B cell (primary cell): ENCODE data around the gene MYCN. TPM values are rescaled to one million over a fixed set of nuclear protein-coding genes. Genes with fewer than 3 reads are reported as not detected.

Experiments used
- ATAC-seq: fragments of 200-7000 bp; cut with Tn5 transposase; one replicate; pipeline ENCODE4 v1.10.0; 2021; ENCODE audit warnings: low read depth, mild to moderate bottlenecking, moderate number of reproducible peaks, moderate library complexity
- CTCF ChIA-PET: fragments of 350-600 bp; sonication (Branson Sonifier 250); formaldehyde crosslinking; loops from one replicate; lab custom pipeline; 2021; ENCODE audit warnings: antibody characterized with exemption, inconsistent platforms; lab: Charles Lee
- POLR2A ChIA-PET: fragments of 350-600 bp; sonication (Branson Sonifier 250); formaldehyde crosslinking; loops from one replicate; lab custom pipeline; 2021; ENCODE audit warnings: antibody characterized with exemption; lab: Charles Lee
- DNase-seq: peaks from one replicate; pipeline ENCODE4 v3.0.0; 2013
- H2AFZ ChIP-seq: 2 replicates; pipeline ENCODE4 v1.6.1; 2012; ENCODE audit warnings: mild to moderate bottlenecking, low read depth, low read length; ENCODE audit not compliant: insufficient read depth, poor library complexity, severe bottlenecking
- H3K27ac ChIP-seq, 2 donors: 1 replicate in 1 of 2; 2 replicates in 1 of 2; pipeline ENCODE4 v1.5.1; 2012 to 2013; ENCODE audit warnings: low read length in 2 of 2, mild to moderate bottlenecking in 2 of 2, moderate library complexity in 1 of 2
- H3K27me3 ChIP-seq, 4 experiments: fragments of 200-600 bp in 1 of 4; sonication (generic) in 1 of 4; replicated peaks in 1 of 4; 1 replicate in 2 of 4; 2 replicates in 2 of 4; pipeline versions ENCODE4 v1.6.1 to v1.7.0; 2013 to 2016; ENCODE audit warnings: low read length in 3 of 4, mild to moderate bottlenecking in 2 of 4, mixed read lengths in 1 of 4, moderate library complexity in 1 of 4; ENCODE audit not compliant: insufficient read depth in 4 of 4, control insufficient read depth in 3 of 4; ENCODE audit errors: control extremely low read depth in 1 of 4
- H3K36me3 ChIP-seq, 2 experiments: replicated peaks in 1 of 2; 1 replicate in 1 of 2; 2 replicates in 1 of 2; pipeline versions ENCODE4 v1.6.1 to v1.7.1; 2013; ENCODE audit warnings: low read length in 1 of 2; ENCODE audit not compliant: insufficient read depth in 2 of 2, control insufficient read depth in 1 of 2; ENCODE audit errors: control extremely low read depth in 1 of 2, extremely low read depth in 1 of 2
- H3K4me1 ChIP-seq, 2 donors: fragments of 200-600 bp in 1 of 2; sonication (generic) in 1 of 2; 1 replicate in 1 of 2; 2 replicates in 1 of 2; pipeline versions ENCODE4 v1.5.1 to v1.6.1; 2013 to 2017; ENCODE audit warnings: low read length in 2 of 2; ENCODE audit not compliant: control insufficient read depth in 2 of 2, insufficient read depth in 2 of 2
- H3K4me2 ChIP-seq: replicated peaks from 2 replicates; pipeline ENCODE3; 2012; ENCODE audit warnings: mild to moderate bottlenecking, low read depth, low read length; ENCODE audit not compliant: poor library complexity, severe bottlenecking
- H3K4me3 ChIP-seq, 5 experiments: fragments of 200-600 bp in 1 of 5; sonication (generic) in 1 of 5; 1 replicate in 3 of 5; 2 replicates in 2 of 5; pipeline versions ENCODE4 v1.5.1 to v1.7.0; 2011 to 2016; ENCODE audit warnings: low read length in 4 of 5, mild to moderate bottlenecking in 4 of 5, low read depth in 2 of 5, control low read depth in 1 of 5, moderate library complexity in 1 of 5; ENCODE audit not compliant: insufficient read depth in 1 of 5; ENCODE audit errors: control extremely low read depth in 1 of 5, extremely low read depth in 1 of 5
- H3K79me2 ChIP-seq: fragments of 200-600 bp; sonication (generic); one replicate; pipeline ENCODE4 v1.6.0; 2016; ENCODE audit warnings: low read length; ENCODE audit not compliant: control insufficient read depth, insufficient read depth
- H3K9ac ChIP-seq: fragments of 200-600 bp; sonication (generic); 2 replicates; pipeline ENCODE4 v1.6.1; 2017; ENCODE audit warnings: mild to moderate bottlenecking, low read length, moderate library complexity
- H3K9me3 ChIP-seq, 3 donors: one replicate each; pipeline versions ENCODE4 v1.6.1 to v1.7.1; 2013; ENCODE audit warnings: low read length in 2 of 3; ENCODE audit not compliant: control insufficient read depth in 2 of 3, insufficient read depth in 1 of 3; ENCODE audit errors: control extremely low read depth in 1 of 3
- H4K20me1 ChIP-seq: 2 replicates; pipeline ENCODE4 v1.6.0; 2012; ENCODE audit warnings: mild to moderate bottlenecking, low read length; ENCODE audit not compliant: insufficient read depth, control insufficient read depth, poor library complexity, severe bottlenecking
- H3K27ac Mint-ChIP-seq: one replicate; pipeline ENCODE4 v1.8.0; 2021; ENCODE audit warnings: mixed read lengths
- H3K27me3 Mint-ChIP-seq: one replicate; pipeline ENCODE4 v1.8.0; 2021; ENCODE audit warnings: mixed read lengths
- H3K4me1 Mint-ChIP-seq: one replicate; pipeline ENCODE4 v1.8.0; 2021; ENCODE audit warnings: mixed read lengths
- H3K4me3 Mint-ChIP-seq: one replicate; pipeline ENCODE4 v1.8.0; 2021; ENCODE audit warnings: mixed read lengths
- H3K9me3 Mint-ChIP-seq: one replicate; pipeline ENCODE4 v1.8.0; 2022; ENCODE audit warnings: mixed read lengths; ENCODE audit not compliant: insufficient read depth
- CTCF ChIP-seq: fragments of 200-600 bp; IDR thresholded peaks from one replicate; pipeline ENCODE4 v1.8.0; 2022; ENCODE audit warnings: antibody characterized with exemption, mild to moderate bottlenecking
- EZH2 ChIP-seq: IDR thresholded peaks from 2 replicates; pipeline ENCODE4 v1.6.1; 2012; ENCODE audit warnings: borderline replicate concordance, low read depth, mild to moderate bottlenecking, moderate library complexity, low read length; ENCODE audit not compliant: insufficient read depth, poor library complexity, severe bottlenecking
- WGBS: methylation state at CpG from one replicate; pipeline ENCODE4 v1.1.5; 2013; ENCODE audit warnings: missing lambda C conversion rate; ENCODE audit not compliant: insufficient coverage; 5-methylcytosine and 5-hydroxymethylcytosine counted together
- intact Hi-C: fragments of 100-400 bp; cut with micrococcal nuclease; formaldehyde crosslinking; loops from one replicate; pipeline ENCODE4 v1.10.0; 2022
- polyA plus RNA-seq: library from polyadenylated mRNA; depleted of rRNA; stranded (reverse); fragments of >200 nt; gene quantifications from 2 replicates; pipeline ENCODE4 v1.2.3, GENCODE V29; 2012
- total RNA-seq, 2 donors: library from RNA; stranded (reverse); fragments of 120-200 nt in 1 of 2; gene quantifications; 1 replicate in 1 of 2; 2 replicates in 1 of 2; pipeline versions ENCODE4 v1.2.3 to v1.2.4, GENCODE V29; 2013 to 2022

MYCN gene
- total and polyA plus RNA-seq, 2 donors (not counting 1 experiment from before 2014, with no cell fraction given), result not detected

- Histone ChIP-seq H3K27me3 (no peaks in the 10 kb centered on the region), H3K79me2 (no peaks in the 10 kb centered on the region), H3K36me3 (no peaks in the 10 kb centered on the region), H3K4me3 (no peak overlapping the region), H2AFZ (no peak overlapping the region), H3K4me1 (no peaks in the 10 kb centered on the region), H3K9me3 (no peaks in the 10 kb centered on the region), H3K9ac (no peak overlapping the region), H3K4me2 (no peak overlapping the region), H4K20me1 (no peaks in the 10 kb centered on the region), H3K27ac (no peak overlapping the region)
- intact Hi-C loops, result no loop called here
- Mint-ChIP-seq H3K27me3 (peaks cover 20% of the 10 kb centered on the region), H3K27ac (no peak overlapping the region), H3K4me3 (no peak overlapping the region), H3K9me3 (no peaks in the 10 kb centered on the region), H3K4me1 (no peaks in the 10 kb centered on the region)
- TF ChIP-seq EZH2 (no peak), CTCF (no peak)
- CTCF ChIA-PET, result no interaction called here
- POLR2A ChIA-PET, result no interaction called here
- ATAC-seq, result no peak
- 100% methylated on average over 1 of the region's 6 CpGs for WGBS
- DNase-seq, result no peak
Measured at GRCh38 chr2:15953891-15954680, 13.7 kb downstream of the MYCN start.

- H3K27ac Mint-ChIP-seq, result no peak overlapping the region
- no peak for TF ChIP-seq CTCF
- Histone ChIP-seq H3K4me1 (no peaks in the 10 kb centered on the region), H3K4me3 (no peak overlapping the region), H3K27ac (no peak overlapping the region), H2AFZ (no peak overlapping the region), H3K9me3 (no peaks in the 10 kb centered on the region), H4K20me1 (no peaks in the 10 kb centered on the region), H3K9ac (no peak overlapping the region), H3K27me3 (no peaks in the 10 kb centered on the region), H3K4me2 (no peak overlapping the region), H3K79me2 (no peaks in the 10 kb centered on the region), H3K36me3 (no peaks in the 10 kb centered on the region)
- WGBS, result 98% methylated on average over 6 of the region's 8 CpGs
- DNase-seq (no peak), ATAC-seq (no peak)
- intact Hi-C loops, result no loop called here
- POLR2A ChIA-PET, result no interaction called here
- H3K4me3 Mint-ChIP-seq, result no peak overlapping the region
- CTCF ChIA-PET, result no interaction called here
- H3K4me1 Mint-ChIP-seq, result no peaks in the 10 kb centered on the region
- peaks cover 24% of the 10 kb centered on the region for H3K27me3 Mint-ChIP-seq
- no peaks in the 10 kb centered on the region for H3K9me3 Mint-ChIP-seq
Measured at GRCh38 chr2:15954761-15955160, 14.4 kb downstream of the MYCN start.
